Glutamatergic neuron (in vitro differentiated cells): ENCODE measurements around the gene ITK. TPM values are rescaled to one million over a fixed set of nuclear protein-coding genes. Genes with fewer than 3 reads are reported as not detected.

Source experiments
- DNase-seq: peaks from one replicate; pipeline ENCODE4 v3.0.0; 2022
- H3K27ac Mint-ChIP-seq: one replicate; pipeline ENCODE4 v1.8.0; 2020; ENCODE audit warnings: mild to moderate bottlenecking, mixed read lengths, inconsistent platforms; ENCODE audit not compliant: unreplicated experiment
- H3K27me3 Mint-ChIP-seq: one replicate; pipeline ENCODE4 v1.8.0; 2020; ENCODE audit warnings: mild to moderate bottlenecking, moderate library complexity, mixed read lengths, inconsistent platforms; ENCODE audit not compliant: unreplicated experiment
- H3K36me3 Mint-ChIP-seq: one replicate; pipeline ENCODE4 v1.8.0; 2020; ENCODE audit warnings: mild to moderate bottlenecking, mixed read lengths, inconsistent platforms; ENCODE audit not compliant: unreplicated experiment
- H3K4me1 Mint-ChIP-seq: one replicate; pipeline ENCODE4 v1.8.0; 2020; ENCODE audit warnings: mild to moderate bottlenecking, low read depth, mixed read lengths, inconsistent platforms; ENCODE audit not compliant: unreplicated experiment
- H3K4me3 Mint-ChIP-seq: one replicate; pipeline ENCODE4 v1.8.0; 2020; ENCODE audit warnings: mild to moderate bottlenecking, mixed read lengths, inconsistent platforms; ENCODE audit not compliant: unreplicated experiment
- H3K9me3 Mint-ChIP-seq: one replicate; pipeline ENCODE4 v1.8.0; 2020; ENCODE audit warnings: mild to moderate bottlenecking, moderate library complexity, mixed read lengths, inconsistent platforms; ENCODE audit not compliant: unreplicated experiment
- CTCF ChIP-seq: fragments of 200-600 bp; sonication (generic); IDR thresholded peaks from one replicate; pipeline ENCODE4 v1.5.0; 2021; ENCODE audit not compliant: partially characterized antibody, unreplicated experiment
- long read RNA-seq: library from polyadenylated mRNA; unstranded; transcript quantifications from one replicate; pipeline ENCODE4 v2.0.0, GENCODE V29; 2020; ENCODE audit not compliant: unreplicated experiment
- total RNA-seq: library from RNA; stranded (reverse); fragmentation: NEBNext Ultra II Directional; extraction: Animal tissue kit (Norgen Biotek cat#: 25700); gene quantifications from one replicate; pipeline ENCODE4 v1.2.1, GENCODE V29; 2021; ENCODE audit not compliant: unreplicated experiment

Gene ITK
- total RNA-seq = not detected
- long read RNA-seq = 0 reads

DNA sequence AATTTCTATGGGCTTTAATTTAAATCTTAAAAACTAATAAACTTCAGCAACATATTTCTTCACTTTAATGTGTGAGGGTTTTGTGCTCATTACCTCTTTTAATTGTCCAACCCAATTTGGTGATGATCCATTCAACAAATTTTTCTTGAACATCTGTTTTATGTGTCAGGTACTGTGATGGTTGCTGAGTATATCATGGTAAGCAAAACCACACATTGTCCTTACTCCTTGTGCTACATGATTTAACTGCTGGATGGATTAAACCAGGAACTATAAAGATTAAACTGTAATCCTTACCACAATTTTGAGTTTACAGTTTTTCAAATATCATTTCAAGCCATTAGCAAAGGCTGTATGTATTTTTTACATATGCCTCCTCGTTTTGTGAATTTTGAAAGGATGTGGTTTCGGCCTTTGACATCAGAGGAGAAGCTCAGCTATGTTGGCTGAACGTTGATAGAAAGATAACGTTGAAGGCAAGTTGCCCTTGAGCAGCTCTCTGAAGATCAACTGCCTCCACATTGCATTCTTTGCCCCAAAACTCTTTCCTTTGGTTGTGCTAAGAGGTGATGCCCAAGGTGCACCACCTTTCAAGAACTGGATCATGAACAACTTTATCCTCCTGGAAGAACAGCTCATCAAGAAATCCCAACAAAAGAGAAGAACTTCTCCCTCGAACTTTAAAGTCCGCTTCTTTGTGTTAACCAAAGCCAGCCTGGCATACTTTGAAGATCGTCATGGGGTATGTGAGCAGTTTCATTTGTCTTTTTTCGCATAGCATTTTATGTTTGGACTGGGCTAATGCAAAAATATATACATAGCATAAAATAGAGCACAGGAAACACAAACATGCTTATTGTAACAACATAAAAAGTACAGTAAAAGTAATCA is at the start of gene ITK:
Gene ITK (plus strand): TSS at position 467 of the 891 bp plus-strand sequence. CDS start 138 bp downstream, at position 605.
- Mint-ChIP-seq H3K4me1 (no peaks in the 10 kb centered on the region), H3K27ac (no peak within 1 kb of the TSS), H3K36me3 (no peaks in the 10 kb centered on the region), H3K4me3 (no peak within 1 kb of the TSS), H3K27me3 (no peaks in the 10 kb centered on the region), H3K9me3 (no peaks in the 10 kb centered on the region)
- TF ChIP-seq CTCF = no peak
- no peak for DNase-seq

DNA sequence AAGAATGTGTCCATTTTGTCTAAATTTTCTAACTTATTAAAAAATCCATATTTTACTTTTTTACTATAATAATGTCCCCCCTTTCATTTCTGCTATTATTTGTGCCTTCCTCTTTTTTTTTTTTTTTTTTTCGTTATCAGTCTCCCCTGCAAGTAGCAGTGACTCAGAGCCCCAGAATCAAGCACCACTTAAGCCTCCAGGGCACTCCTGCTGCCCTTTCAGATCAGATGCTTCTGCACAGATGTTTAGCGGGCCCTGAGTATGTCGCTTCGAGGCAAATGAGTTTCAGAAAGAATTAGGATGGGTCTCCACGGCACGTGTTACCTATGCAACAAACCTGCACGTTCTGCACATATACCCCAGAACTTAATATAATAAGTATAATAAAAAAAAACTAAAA is 49.7 kb upstream of the ITK start:
- no peaks in the 10 kb centered on the region for H3K36me3 Mint-ChIP-seq
- peak; percentile 39 for DNase-seq
- peak overlapping the region; percentile 28 for H3K27ac Mint-ChIP-seq
- peaks cover 3% of the 10 kb centered on the region for H3K4me1 Mint-ChIP-seq
- H3K27me3 Mint-ChIP-seq = peaks cover 2% of the 10 kb centered on the region
- no peaks in the 10 kb centered on the region for H3K9me3 Mint-ChIP-seq
- no peak overlapping the region for H3K4me3 Mint-ChIP-seq
- TF ChIP-seq CTCF = no peak

DNA sequence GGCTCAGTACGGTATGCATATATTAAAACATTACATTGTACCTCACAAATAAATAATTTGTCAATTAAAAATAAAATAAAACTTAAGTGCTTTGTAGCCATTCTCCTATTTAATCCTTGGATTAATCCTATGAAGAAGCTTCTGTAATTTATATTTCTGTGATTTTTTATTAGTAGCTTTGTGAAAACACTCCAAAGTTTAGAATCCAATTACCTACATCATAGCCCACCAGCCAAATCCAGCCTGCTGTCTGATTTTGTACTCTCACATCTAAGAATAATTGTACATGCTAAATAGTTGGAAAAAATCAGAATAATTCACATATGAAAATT is 48.4 kb upstream of the ITK start:
- TF ChIP-seq CTCF = no peak
- no peaks in the 10 kb centered on the region for H3K36me3 Mint-ChIP-seq
- no peak overlapping the region for H3K27ac Mint-ChIP-seq
- no peak overlapping the region for H3K4me3 Mint-ChIP-seq
- H3K9me3 Mint-ChIP-seq = no peaks in the 10 kb centered on the region
- H3K27me3 Mint-ChIP-seq = peaks cover 2% of the 10 kb centered on the region
- H3K4me1 Mint-ChIP-seq = peaks cover 3% of the 10 kb centered on the region
- no peak for DNase-seq

GRCh38 chr5:157137691-157138090 is 42.9 kb upstream of the ITK start:
- H3K27ac Mint-ChIP-seq = no peak overlapping the region
- no peak for TF ChIP-seq CTCF

More at GRCh38 chr5:157137691-157138090, 42.9 kb upstream of the ITK start:
- no peak for DNase-seq
- no peaks in the 10 kb centered on the region for H3K36me3 Mint-ChIP-seq
- no peaks in the 10 kb centered on the region for H3K9me3 Mint-ChIP-seq
- H3K27me3 Mint-ChIP-seq = peaks cover under 1% of the 10 kb centered on the region
- H3K4me3 Mint-ChIP-seq = no peak overlapping the region
- H3K4me1 Mint-ChIP-seq = no peaks in the 10 kb centered on the region
